Type B pancreatic cell (in vitro differentiated cells): Measurements from ENCODE around the gene OR4K2. TPM values are rescaled to one million over a fixed set of nuclear protein-coding genes. Genes with fewer than 3 reads are reported as not detected.

Experiments used
- DNase-seq: peaks from one replicate; pipeline ENCODE4 v3.0.0; 2021; ENCODE audit warnings: mixed read lengths; ENCODE audit not compliant: unreplicated experiment; ENCODE audit errors: extremely low spot score
- H3K27ac Mint-ChIP-seq: 2 replicates; pipeline ENCODE4 v1.8.0; 2021; ENCODE audit warnings: mild to moderate bottlenecking, mixed read lengths
- H3K27me3 Mint-ChIP-seq: 2 replicates; pipeline ENCODE4 v1.8.0; 2021; ENCODE audit warnings: mixed read lengths
- H3K36me3 Mint-ChIP-seq: 2 replicates; pipeline ENCODE4 v1.8.0; 2021; ENCODE audit warnings: mixed read lengths
- H3K4me1 Mint-ChIP-seq: one replicate; pipeline ENCODE4 v1.8.0; 2021; ENCODE audit warnings: mixed read lengths; ENCODE audit not compliant: unreplicated experiment
- H3K4me3 Mint-ChIP-seq: 2 replicates; pipeline ENCODE4 v1.8.0; 2021; ENCODE audit warnings: mild to moderate bottlenecking, mixed read lengths
- H3K9me3 Mint-ChIP-seq: 2 replicates; pipeline ENCODE4 v1.8.0; 2021; ENCODE audit warnings: mixed read lengths
- CTCF ChIP-seq: fragments of 200-600 bp; sonication (generic); conservative IDR thresholded peaks from 2 replicates; pipeline ENCODE4 v1.5.0; 2021; ENCODE audit warnings: antibody characterized with exemption, mild to moderate bottlenecking
- total RNA-seq: library from RNA; stranded (reverse); gene quantifications from 2 replicates; pipeline ENCODE4 v1.2.1, GENCODE V29; 2021; ENCODE audit warnings: low replicate concordance

The OR4K2 gene
- total RNA-seq, 1 donor from 2014 or later, result not detected

- TF ChIP-seq CTCF, result no peak
- Mint-ChIP-seq H3K27me3 (no peaks in the 10 kb centered on the region), H3K27ac (no peak within 1 kb of the TSS), H3K36me3 (no peaks in the 10 kb centered on the region), H3K4me1 (no peaks in the 10 kb centered on the region), H3K4me3 (no peak within 1 kb of the TSS), H3K9me3 (no peaks in the 10 kb centered on the region)
- no peak for DNase-seq
Observed at GRCh38 chr14:19920021-19920657, 45.2 kb downstream of the OR4K2 start, which contains the start of gene OR4K5. TSS of gene OR4K5 (plus strand) at chr14:19920607. CDS start at chr14:19920607, 0 bp downstream.

- no peak for TF ChIP-seq CTCF
- no peak for DNase-seq
- Mint-ChIP-seq H3K4me1 (no peaks in the 10 kb centered on the region), H3K4me3 (no peak within 1 kb of the TSS), H3K36me3 (no peaks in the 10 kb centered on the region), H3K27ac (no peak within 1 kb of the TSS), H3K9me3 (peaks cover 5% of the 10 kb centered on the region), H3K27me3 (no peaks in the 10 kb centered on the region)
Observed at GRCh38 chr14:19930617-19931016, 55.7 kb downstream of the OR4K2 start, which contains the start of gene OR4K1. TSS of gene OR4K1 (plus strand) at chr14:19930917. CDS start at chr14:19935667, 4,750 bp downstream.

Other genes with a start within 250 kb of the OR4K2 start
- gene OR11H2, start 161.3 kb upstream of the OR4K2 start, total RNA-seq, result not detected in 2 replicates
- gene OR4Q3, start 131.6 kb upstream of the OR4K2 start, total RNA-seq, result not detected in 2 replicates
- not detected in 2 replicates for gene OR4M1, start 101.6 kb upstream of the OR4K2 start, total RNA-seq
- gene OR4N2, start 71.4 kb upstream of the OR4K2 start, total RNA-seq, result not detected in 2 replicates
- gene OR4K5, start 45.5 kb downstream of the OR4K2 start, total RNA-seq, result not detected in 2 replicates
- gene OR4K1, start 55.8 kb downstream of the OR4K2 start, total RNA-seq, result not detected in 2 replicates
- gene OR4K15, start 100.4 kb downstream of the OR4K2 start, total RNA-seq, result not detected in 2 replicates
- not detected in 2 replicates for gene OR4Q2, start 127.0 kb downstream of the OR4K2 start, total RNA-seq
- gene OR4K14, start 144.2 kb downstream of the OR4K2 start, total RNA-seq, result not detected in 2 replicates
- not detected in 2 replicates for gene OR4K13, start 160.9 kb downstream of the OR4K2 start, total RNA-seq
- not detected in 2 replicates for gene OR4L1, start 184.9 kb downstream of the OR4K2 start, total RNA-seq
- not detected in 2 replicates for gene OR4K17, start 235.6 kb downstream of the OR4K2 start, total RNA-seq